Hepatocyte (in vitro differentiated cells): ENCODE results near the gene CHMP5. TPM values are rescaled to one million over a fixed set of nuclear protein-coding genes. Genes with fewer than 3 reads are reported as not detected.

ENCODE experiments used
- DNase-seq: peaks from one replicate; pipeline ENCODE4 v3.0.0-alpha.2; 2016; ENCODE audit warnings: low spot score
- H2AFZ ChIP-seq: fragments of 200-600 bp; sonication (generic); 2 replicates; pipeline ENCODE4 v1.6.0; 2016; ENCODE audit warnings: antibody characterized with exemption, mild to moderate bottlenecking
- H3K27ac ChIP-seq: fragments of 200-600 bp; sonication (generic); 2 replicates; pipeline ENCODE4 v1.5.1; 2016; ENCODE audit warnings: mild to moderate bottlenecking
- H3K27me3 ChIP-seq: fragments of 200-600 bp; sonication (generic); 2 replicates; pipeline ENCODE4 v1.6.1; 2016
- H3K36me3 ChIP-seq: fragments of 200-600 bp; sonication (generic); replicated peaks from 2 replicates; pipeline ENCODE4 v1.5.1; 2016; ENCODE audit warnings: low read depth; ENCODE audit not compliant: insufficient read depth
- H3K4me1 ChIP-seq: fragments of 200-600 bp; sonication (generic); 2 replicates; pipeline ENCODE4 v1.5.1; 2016; ENCODE audit warnings: mild to moderate bottlenecking, moderate library complexity; ENCODE audit not compliant: insufficient read depth
- H3K4me2 ChIP-seq: fragments of 200-600 bp; sonication (generic); 2 replicates; pipeline ENCODE4 v1.6.0; 2016
- H3K4me3 ChIP-seq: fragments of 200-600 bp; sonication (generic); 2 replicates; pipeline ENCODE4 v1.5.1; 2016; ENCODE audit warnings: mild to moderate bottlenecking
- H3K79me2 ChIP-seq: fragments of 200-600 bp; sonication (generic); 2 replicates; pipeline ENCODE4 v1.6.0; 2017; ENCODE audit warnings: mild to moderate bottlenecking
- H3K9me2 ChIP-seq: fragments of 200-600 bp; sonication (generic); replicated peaks from 2 replicates; pipeline ENCODE4 v1.6.0; 2017; ENCODE audit warnings: mild to moderate bottlenecking; ENCODE audit not compliant: insufficient read depth
- H3K9me3 ChIP-seq: fragments of 200-600 bp; sonication (generic); 2 replicates; pipeline ENCODE4 v1.5.1; 2016; ENCODE audit warnings: low read depth, mild to moderate bottlenecking
- H4K20me1 ChIP-seq: fragments of 200-600 bp; sonication (generic); 2 replicates; pipeline ENCODE4 v1.6.0; 2016; ENCODE audit warnings: mild to moderate bottlenecking; ENCODE audit not compliant: insufficient read depth, poor library complexity, severe bottlenecking
- EZH2 ChIP-seq: fragments of 200-600 bp; sonication (generic); IDR thresholded peaks from 2 replicates; pipeline ENCODE4 v1.6.1; 2016; ENCODE audit warnings: antibody characterized with exemption, mild to moderate bottlenecking, borderline replicate concordance
- EZH2phosphoT487 ChIP-seq: fragments of 200-600 bp; sonication (generic); IDR thresholded peaks from one replicate; pipeline ENCODE4 v1.6.1; 2018; ENCODE audit warnings: antibody characterized with exemption, mild to moderate bottlenecking, low read depth, moderate library complexity; ENCODE audit not compliant: unreplicated experiment, severe bottlenecking
- WGBS: methylation state at CpG from one replicate; pipeline ENCODE4 v1.1.6; 2016; ENCODE audit warnings: low lambda C conversion rate; ENCODE audit errors: missing lambda C conversion rate; 5-methylcytosine and 5-hydroxymethylcytosine counted together
- polyA plus RNA-seq: library from polyadenylated mRNA; unstranded; fragments of >200 nt; fragmentation: Nextera tagmentation; extraction: Ambion mirVana; gene quantifications from 2 replicates; pipeline ENCODE4 v1.2.1, GENCODE V29; 2016
- total RNA-seq: library from RNA; depleted of rRNA; stranded (reverse); fragments of >200 nt; gene quantifications from 2 replicates; pipeline ENCODE4 v1.2.3, GENCODE V29; 2014
- TF ChIP-seq, protein P1 (sequence below): fragments of 200-600 bp; sonication (generic); IDR thresholded peaks from 2 replicates; pipeline ENCODE4 v1.5.1; 2016; ENCODE audit warnings: antibody characterized with exemption, mild to moderate bottlenecking; ENCODE audit not compliant: poor library complexity

Gene CHMP5
- total and polyA plus RNA-seq, 2 experiments from 2014 or later, result 91.5 to 109 TPM

GRCh38 chr9:33254211-33254610, 10.6 kb upstream of the CHMP5 start:
- Histone ChIP-seq H3K4me1 (peaks cover 6% of the 10 kb centered on the region), H3K36me3 (no peaks in the 10 kb centered on the region), H2AFZ (no peak overlapping the region), H3K79me2 (no peaks in the 10 kb centered on the region), H3K27ac (no peak overlapping the region), H3K4me2 (no peak overlapping the region), H3K9me2 (no peaks in the 10 kb centered on the region), H4K20me1 (no peaks in the 10 kb centered on the region), H3K4me3 (no peak overlapping the region), H3K27me3 (no peaks in the 10 kb centered on the region), H3K9me3 (no peaks in the 10 kb centered on the region)
- no peak for TF ChIP-seq EZH2
- no peak for TF ChIP-seq EZH2phosphoT487
- TF ChIP-seq, protein P1, sequence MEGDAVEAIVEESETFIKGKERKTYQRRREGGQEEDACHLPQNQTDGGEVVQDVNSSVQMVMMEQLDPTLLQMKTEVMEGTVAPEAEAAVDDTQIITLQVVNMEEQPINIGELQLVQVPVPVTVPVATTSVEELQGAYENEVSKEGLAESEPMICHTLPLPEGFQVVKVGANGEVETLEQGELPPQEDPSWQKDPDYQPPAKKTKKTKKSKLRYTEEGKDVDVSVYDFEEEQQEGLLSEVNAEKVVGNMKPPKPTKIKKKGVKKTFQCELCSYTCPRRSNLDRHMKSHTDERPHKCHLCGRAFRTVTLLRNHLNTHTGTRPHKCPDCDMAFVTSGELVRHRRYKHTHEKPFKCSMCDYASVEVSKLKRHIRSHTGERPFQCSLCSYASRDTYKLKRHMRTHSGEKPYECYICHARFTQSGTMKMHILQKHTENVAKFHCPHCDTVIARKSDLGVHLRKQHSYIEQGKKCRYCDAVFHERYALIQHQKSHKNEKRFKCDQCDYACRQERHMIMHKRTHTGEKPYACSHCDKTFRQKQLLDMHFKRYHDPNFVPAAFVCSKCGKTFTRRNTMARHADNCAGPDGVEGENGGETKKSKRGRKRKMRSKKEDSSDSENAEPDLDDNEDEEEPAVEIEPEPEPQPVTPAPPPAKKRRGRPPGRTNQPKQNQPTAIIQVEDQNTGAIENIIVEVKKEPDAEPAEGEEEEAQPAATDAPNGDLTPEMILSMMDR, result no peak
- no peak for DNase-seq
- 99% methylated on average over 4 of the region's 4 CpGs for WGBS

DNA sequence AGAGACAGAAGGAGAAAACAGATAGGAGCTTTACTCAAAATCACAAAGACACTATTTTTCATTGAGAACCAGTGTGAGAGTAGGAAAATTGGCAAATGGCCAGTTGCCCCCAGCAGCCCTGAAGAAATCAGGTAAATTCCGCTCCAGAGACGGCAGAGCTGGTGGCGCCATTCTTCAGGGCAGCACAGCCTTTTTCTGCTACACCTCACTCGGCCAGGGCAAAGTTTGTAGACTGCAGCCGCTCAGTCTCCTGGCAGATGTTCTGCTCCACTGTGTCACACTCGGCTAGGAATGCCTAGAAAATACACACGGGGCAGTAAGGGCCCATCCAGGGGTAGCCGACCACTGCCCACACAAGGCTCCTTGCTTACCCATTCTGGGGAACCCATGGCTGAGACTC, 9.8 kb upstream of the CHMP5 start:
- H3K4me2 ChIP-seq, result no peak overlapping the region
- H3K4me1 ChIP-seq, result peaks cover 6% of the 10 kb centered on the region
- no peaks in the 10 kb centered on the region for H3K79me2 ChIP-seq
- DNase-seq, result no peak
- H3K36me3 ChIP-seq, result no peaks in the 10 kb centered on the region
- no peak overlapping the region for H3K4me3 ChIP-seq
- H3K9me2 ChIP-seq, result no peaks in the 10 kb centered on the region
- no peaks in the 10 kb centered on the region for H4K20me1 ChIP-seq
- no peak overlapping the region for H2AFZ ChIP-seq
- no peaks in the 10 kb centered on the region for H3K27me3 ChIP-seq
- 94% methylated on average over 8 of the region's 8 CpGs for WGBS
- H3K9me3 ChIP-seq, result no peaks in the 10 kb centered on the region
- TF ChIP-seq EZH2phosphoT487 (no peak), EZH2 (no peak)
- TF ChIP-seq, protein P1, result no peak
- H3K27ac ChIP-seq, result no peak overlapping the region

GRCh38 chr9:33255471-33255870, 9.4 kb upstream of the CHMP5 start:
- Histone ChIP-seq H3K9me2 (no peaks in the 10 kb centered on the region), H3K79me2 (no peaks in the 10 kb centered on the region), H3K9me3 (no peaks in the 10 kb centered on the region), H3K36me3 (no peaks in the 10 kb centered on the region), H3K4me1 (peaks cover 6% of the 10 kb centered on the region), H3K4me3 (no peak overlapping the region), H2AFZ (no peak overlapping the region), H3K4me2 (no peak overlapping the region), H3K27me3 (no peaks in the 10 kb centered on the region), H3K27ac (no peak overlapping the region), H4K20me1 (no peaks in the 10 kb centered on the region)
- 96% methylated on average over 4 of the region's 4 CpGs for WGBS
- DNase-seq, result no peak
- TF ChIP-seq, protein P1, result no peak
- no peak for TF ChIP-seq EZH2

GRCh38 chr9:33256236-33256635, 8.6 kb upstream of the CHMP5 start:
- no peaks in the 10 kb centered on the region for H3K36me3 ChIP-seq
- H2AFZ ChIP-seq, result no peak overlapping the region
- H3K27ac ChIP-seq, result no peak overlapping the region
- no peaks in the 10 kb centered on the region for H3K9me3 ChIP-seq
- peaks cover 6% of the 10 kb centered on the region for H3K4me1 ChIP-seq
- no peak for DNase-seq
- no peak overlapping the region for H3K4me3 ChIP-seq
- no peak overlapping the region for H3K4me2 ChIP-seq
- 80% methylated on average over 2 of the region's 2 CpGs for WGBS
- no peaks in the 10 kb centered on the region for H4K20me1 ChIP-seq
- peaks cover 6% of the 10 kb centered on the region for H3K79me2 ChIP-seq
- no peak for TF ChIP-seq EZH2
- no peaks in the 10 kb centered on the region for H3K9me2 ChIP-seq
- no peaks in the 10 kb centered on the region for H3K27me3 ChIP-seq
